GM21367 (cell line): ENCODE results near the gene LYVE1.

ENCODE experiments used
- ATAC-seq: cut with Tn5 transposase; IDR thresholded peaks from one replicate; pipeline ENCODE4 v1.9.1; 2021; ENCODE audit not compliant: unreplicated experiment

Gene LYVE1

DNA sequence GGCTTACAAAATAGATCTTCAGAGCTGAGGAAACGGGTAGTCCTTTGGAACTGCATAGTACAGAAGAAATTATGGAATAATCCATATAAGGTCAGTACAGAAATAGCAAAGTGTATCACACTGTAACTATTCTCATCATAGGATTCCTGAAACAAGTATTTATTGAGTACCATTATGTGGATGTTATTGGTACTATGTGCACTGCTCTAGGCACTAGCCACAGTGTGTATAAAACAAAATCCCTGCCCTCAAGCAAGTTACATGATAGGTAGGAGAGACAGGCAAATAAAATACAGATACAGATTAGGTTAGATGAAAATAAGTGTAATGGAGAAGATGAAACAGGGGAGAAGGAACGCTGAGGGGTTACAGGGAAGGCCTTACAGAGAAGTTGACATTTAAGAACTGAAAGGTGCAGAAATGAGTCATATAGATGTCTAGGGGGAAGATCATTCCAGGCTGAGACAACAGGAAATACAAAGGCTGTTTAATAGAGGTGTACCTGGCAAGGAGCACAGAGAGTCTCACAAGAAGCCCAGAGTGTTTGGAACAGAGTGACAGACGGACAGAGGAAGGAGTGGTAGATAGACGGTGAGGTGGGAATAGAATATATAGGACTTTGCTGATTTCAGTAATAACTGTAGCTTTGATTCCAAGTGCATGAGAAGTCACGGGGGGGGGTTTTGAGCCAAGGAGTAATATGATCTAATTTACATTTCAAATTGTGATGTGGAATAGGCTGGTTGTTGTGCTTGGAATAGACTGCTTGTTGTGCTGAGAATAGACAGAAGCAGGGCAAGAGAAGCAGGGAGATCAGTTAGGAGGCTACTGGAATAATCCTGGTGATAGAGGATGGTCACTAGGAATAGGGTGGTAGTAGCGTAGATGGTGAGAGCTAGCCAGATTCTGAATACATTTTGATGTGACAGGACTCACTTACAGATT lies 41.2 kb downstream of the LYVE1 start:
- ATAC-seq, result peak; percentile 47

DNA sequence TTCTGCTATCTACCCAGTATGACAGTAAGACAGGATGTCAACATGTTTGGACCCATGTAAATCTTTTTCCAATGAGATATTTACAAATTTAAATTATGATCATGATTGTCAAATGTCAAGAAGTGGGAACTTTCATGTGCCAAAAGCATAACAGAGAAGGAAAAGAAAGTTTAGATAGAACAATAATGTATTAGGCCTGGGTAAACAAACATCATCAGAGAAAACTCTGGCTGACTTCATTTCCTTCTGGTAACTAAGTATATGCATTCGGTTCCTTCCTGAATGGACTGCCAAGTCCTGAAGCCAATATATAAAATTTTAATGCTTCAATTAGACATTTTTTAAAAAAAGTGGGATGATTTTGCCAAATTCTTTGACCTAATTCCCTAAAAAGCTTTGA lies 44.0 kb downstream of the LYVE1 start:
- ATAC-seq, result no peak

DNA sequence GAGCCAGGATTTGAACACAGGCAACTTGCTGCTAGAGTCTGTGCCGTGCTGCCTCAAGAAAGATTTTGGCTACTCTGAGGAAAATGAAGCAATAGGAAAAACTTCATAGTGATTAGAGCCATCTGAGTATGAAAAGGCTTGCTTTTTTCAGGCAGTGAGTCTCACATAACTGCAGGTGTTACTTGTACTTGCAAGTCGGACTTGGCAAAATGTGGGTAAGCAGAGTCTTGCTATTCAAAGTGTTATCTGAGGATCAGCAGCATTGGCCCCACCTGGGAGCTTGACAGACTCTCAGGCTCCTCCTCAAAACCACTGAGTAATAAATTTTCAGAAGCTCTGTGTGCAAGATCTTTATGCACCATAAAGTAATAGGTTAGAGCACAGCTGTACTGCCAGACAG lies 45.5 kb downstream of the LYVE1 start:
- ATAC-seq, result no peak

DNA sequence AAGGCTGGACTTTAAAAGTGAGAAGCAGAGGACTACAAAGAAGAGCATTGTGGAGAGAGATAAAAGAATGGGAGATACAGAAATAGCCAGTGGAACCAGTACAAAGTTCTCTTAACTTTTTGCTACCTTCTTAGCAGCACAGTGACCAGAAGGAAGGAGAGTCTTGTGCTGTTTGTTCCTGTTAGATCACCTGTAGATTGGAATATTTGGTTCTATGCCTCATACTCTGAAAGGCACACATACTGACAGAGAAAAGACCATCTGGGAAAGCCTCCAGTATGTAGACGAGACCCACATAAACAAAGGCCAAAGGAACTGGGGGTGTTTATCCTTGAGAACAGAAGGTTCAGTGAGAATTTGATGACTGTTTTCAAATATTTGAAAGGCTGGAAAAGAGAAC lies 46.2 kb downstream of the LYVE1 start:
- ATAC-seq, result no peak

DNA sequence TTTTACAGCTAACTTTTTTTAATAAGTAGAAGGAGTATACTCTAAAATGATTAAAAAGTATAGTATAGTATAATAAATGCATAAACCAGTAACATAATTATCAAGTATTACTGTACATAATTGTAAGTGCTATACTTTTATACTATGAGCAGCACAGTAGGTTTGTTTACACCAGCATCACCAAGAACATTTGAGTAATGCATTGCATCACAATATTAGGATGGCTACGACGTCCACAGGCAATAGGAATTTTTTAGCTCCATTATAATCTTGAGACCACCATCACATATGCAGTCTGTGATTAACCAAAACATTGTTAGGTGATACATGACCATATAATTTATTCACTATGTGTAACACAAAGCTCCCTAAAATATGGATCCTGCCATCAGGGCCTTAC lies 47.9 kb downstream of the LYVE1 start:
- ATAC-seq, result no peak

DNA sequence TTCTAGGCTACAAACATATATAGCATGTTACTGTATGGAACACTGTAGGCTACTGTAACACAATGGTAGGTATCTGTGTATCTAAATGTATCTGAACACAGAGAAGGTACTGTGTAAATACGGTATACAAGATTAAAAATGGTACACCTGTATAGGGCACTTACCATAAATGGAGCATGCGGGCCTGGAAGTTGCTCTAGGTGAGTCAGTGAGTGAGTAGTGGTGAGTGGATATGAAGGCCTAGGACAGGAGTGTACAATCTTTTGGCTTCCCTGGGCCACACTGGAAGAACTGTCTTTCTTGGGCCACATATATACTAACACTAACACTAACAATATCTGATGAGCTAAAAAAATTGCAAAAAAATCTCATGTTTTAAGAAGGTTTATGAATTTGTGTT lies 48.8 kb downstream of the LYVE1 start:
- ATAC-seq, result no peak

DNA sequence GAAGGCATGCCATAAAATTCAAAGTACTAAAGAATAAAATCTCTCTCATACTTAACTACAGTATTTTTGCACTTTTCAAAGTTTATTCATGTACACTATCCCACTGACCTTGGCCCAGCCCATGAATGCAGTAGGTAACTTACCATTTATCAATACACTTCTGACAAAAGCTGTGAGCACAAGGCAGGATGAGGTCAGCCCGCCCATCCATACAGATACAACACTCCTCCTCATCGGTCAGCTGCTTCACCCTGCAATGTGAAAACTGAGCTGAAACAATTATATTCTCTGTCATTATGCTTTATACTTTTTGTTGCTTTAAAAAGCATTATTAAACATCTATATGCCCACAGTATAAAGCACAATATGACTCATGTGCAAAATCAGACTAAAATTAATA lies 49.6 kb downstream of the LYVE1 start:
- ATAC-seq, result no peak

DNA sequence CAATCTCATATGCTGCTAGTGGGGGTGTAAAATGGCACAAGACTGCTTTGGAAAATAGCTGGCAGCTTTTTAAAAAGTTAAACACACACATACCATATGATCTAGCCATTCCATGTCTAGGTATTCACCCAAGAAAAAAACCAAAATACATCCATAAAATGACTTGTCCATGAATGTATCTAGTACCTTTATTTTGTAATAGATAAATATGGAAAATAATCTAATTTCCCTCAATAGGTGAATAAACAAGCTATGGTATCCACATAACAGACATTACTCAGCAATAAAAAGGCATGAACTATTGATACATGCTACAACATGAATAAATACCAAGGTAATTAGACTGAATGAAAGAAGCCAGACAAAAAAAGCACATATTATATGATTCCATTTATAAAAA lies 50.3 kb downstream of the LYVE1 start:
- no peak for ATAC-seq

DNA sequence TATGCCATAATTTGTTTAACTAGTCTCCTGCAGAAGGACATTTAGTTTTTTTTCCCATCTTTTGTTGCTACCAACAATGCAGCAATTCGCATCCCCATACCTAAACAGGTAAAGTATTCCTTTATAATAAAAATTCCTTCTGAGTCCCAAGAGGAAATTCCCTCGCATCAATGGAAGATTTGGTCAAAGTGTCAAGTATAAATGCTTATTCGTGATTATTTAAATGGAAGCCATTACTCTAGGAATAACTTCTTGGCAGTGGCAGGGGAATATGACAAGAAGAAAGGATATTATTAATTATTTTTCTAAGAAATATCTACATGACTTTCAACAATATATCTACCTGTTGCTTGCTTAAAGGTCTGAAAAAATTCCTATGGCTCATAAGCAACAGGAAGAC lies 53.0 kb downstream of the LYVE1 start:
- ATAC-seq, result no peak

DNA sequence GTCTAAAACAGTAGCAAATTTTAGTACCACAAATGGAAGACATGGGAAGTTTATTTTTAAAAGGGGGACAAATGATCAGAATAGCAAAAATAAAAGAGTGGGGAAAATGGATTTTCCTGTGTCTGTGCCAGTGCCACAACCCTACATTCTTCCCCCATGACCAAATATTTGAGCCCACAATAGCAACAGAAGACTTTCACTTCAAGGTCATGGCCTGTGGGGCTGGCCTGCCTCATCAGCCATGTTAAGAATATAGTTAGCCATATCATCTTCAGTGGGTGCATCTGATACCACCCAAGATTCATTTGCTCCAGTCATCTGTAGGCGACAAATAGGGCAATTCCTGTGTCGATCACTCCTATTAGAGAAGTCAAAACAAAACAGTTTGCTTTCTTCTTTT lies 53.8 kb downstream of the LYVE1 start:
- ATAC-seq, result no peak

DNA sequence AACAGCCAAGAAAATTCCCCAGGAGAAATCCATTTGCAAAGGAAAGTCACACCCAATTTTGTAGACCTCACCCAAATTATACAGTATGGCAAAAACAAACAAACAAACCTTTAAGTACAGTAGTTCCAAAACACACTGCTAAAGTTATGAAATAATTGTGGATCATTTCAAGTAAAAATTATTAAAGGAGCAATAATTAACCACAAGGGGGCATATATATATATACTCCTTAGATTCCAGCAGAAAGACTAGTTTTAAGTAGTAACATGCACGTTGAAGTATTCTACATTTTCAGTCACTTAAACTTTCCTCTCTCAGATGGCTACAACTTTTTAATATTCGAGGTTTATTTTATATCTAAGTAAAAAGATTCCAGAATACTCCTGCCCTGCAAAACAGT lies 54.3 kb downstream of the LYVE1 start:
- no peak for ATAC-seq

DNA sequence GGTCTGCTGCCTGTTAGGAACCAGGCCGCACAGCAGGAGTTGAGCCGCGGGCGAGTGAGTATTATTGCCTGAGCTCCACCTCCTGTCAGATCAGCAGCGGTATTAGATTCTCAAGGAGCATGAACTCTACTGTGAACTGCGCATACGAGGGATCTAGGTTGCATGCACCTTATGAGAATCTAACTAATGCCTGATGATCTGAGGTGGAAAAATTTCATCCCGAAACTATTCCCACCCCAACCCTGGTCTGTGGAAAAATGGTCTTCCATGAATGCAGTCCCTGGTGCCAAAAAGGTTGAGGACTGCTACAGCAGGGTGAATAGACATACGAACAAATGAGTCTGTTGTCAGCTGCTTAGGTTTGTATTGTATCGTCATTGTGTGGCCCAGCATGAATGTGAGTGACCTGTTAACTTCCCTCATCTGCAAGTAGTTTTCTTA lies 57.3 kb downstream of the LYVE1 start:
- ATAC-seq, result no peak
